ENCODE results near the gene TNFRSF21. TPM values are rescaled to one million over a fixed set of nuclear protein-coding genes. Genes with fewer than 3 reads are reported as not detected.

TNFRSF21 gene
- total RNA-seq, 1 donor from 2014 or later: 1.8 TPM

DNA sequence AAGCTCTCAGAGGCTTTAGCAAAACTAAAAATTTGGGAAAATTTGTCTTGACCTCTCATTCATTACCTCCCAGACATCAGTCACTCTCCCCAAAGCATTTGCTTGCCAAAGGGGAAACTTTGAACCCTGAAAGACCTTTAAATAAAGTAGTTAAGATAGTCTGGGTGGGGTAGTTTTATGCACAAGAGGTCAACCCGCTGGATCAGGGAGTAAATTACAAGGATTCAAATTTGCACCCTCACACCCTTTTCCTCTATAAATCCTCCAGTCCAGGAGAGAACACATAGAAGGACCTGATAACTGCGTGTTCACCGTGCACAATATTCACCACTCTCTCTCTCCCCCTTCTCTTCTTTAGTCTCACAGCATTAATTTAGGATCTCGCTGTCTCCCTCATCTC is 36.1 kb upstream of the TNFRSF21 start:
- no peaks in the 10 kb centered on the region for H3K9me3 ChIP-seq
- TF ChIP-seq, protein P1, sequence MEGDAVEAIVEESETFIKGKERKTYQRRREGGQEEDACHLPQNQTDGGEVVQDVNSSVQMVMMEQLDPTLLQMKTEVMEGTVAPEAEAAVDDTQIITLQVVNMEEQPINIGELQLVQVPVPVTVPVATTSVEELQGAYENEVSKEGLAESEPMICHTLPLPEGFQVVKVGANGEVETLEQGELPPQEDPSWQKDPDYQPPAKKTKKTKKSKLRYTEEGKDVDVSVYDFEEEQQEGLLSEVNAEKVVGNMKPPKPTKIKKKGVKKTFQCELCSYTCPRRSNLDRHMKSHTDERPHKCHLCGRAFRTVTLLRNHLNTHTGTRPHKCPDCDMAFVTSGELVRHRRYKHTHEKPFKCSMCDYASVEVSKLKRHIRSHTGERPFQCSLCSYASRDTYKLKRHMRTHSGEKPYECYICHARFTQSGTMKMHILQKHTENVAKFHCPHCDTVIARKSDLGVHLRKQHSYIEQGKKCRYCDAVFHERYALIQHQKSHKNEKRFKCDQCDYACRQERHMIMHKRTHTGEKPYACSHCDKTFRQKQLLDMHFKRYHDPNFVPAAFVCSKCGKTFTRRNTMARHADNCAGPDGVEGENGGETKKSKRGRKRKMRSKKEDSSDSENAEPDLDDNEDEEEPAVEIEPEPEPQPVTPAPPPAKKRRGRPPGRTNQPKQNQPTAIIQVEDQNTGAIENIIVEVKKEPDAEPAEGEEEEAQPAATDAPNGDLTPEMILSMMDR (IDR thresholded peaks at IDR 0.05): no peak
- H3K27ac ChIP-seq: no peak overlapping the region
- intact Hi-C loops (cut with DNase I): no loop called here
- DNase-seq (ENCODE audit: low spot score in 2 of 2): no peak
- no peaks in the 10 kb centered on the region for H3K36me3 ChIP-seq
- H3K27me3 ChIP-seq: no peaks in the 10 kb centered on the region
- no peak overlapping the region for H3K4me3 ChIP-seq
- no peaks in the 10 kb centered on the region for H3K4me1 ChIP-seq

DNA sequence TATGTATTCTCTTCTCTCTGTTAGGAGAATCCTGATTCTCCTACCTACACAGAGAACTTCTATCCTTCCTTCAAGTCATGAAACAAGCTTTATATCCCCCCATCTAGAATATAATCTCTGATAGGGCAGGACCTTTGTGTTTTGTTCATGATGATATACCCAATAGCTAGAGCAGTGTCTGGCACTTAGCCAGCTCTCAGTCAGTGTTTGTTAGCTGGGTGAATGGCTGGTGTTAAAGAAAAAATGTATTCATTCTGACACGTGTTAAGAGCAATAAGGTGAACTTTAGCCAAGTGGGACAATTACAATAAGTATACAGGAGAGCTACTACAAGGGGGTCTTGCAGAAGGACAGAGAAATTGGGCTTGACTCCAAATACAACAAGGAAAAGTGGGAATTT is 34.3 kb upstream of the TNFRSF21 start:
- Histone ChIP-seq H3K36me3 (no peaks in the 10 kb centered on the region), H3K4me3 (no peak overlapping the region), H3K27me3 (no peaks in the 10 kb centered on the region), H3K4me1 (no peaks in the 10 kb centered on the region), H3K27ac (no peak overlapping the region), H3K9me3 (no peaks in the 10 kb centered on the region)
- no peak for DNase-seq (ENCODE audit: low spot score in 2 of 2)
- intact Hi-C loops (cut with DNase I): no loop called here
- TF ChIP-seq, protein P1 (IDR thresholded peaks at IDR 0.05): no peak

DNA sequence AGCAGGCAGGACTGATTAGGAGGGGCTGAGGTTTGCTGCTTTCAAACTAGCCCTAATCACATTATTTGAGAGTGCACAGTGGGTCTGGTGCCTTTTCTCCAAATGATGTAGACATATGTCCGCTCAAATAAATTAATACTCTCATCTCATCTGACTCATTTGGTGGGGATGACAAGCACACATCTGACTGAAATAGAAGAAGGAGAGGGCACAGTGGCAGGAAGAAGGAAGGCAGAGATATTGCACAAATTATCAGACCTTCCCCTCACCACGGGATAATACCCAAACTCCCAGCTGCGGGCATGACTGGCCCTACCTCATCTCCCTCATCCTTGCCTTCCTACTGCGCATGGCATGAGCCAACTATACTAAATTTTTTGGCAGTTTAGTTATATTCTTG is 33.9 kb upstream of the TNFRSF21 start:
- TF ChIP-seq, protein P1 (IDR thresholded peaks at IDR 0.05): no peak
- Histone ChIP-seq H3K27me3 (no peaks in the 10 kb centered on the region), H3K4me1 (no peaks in the 10 kb centered on the region), H3K9me3 (no peaks in the 10 kb centered on the region), H3K4me3 (no peak overlapping the region), H3K27ac (no peak overlapping the region), H3K36me3 (no peaks in the 10 kb centered on the region)
- intact Hi-C loops (cut with DNase I): no loop called here
- DNase-seq (ENCODE audit: low spot score in 2 of 2): no peak

DNA sequence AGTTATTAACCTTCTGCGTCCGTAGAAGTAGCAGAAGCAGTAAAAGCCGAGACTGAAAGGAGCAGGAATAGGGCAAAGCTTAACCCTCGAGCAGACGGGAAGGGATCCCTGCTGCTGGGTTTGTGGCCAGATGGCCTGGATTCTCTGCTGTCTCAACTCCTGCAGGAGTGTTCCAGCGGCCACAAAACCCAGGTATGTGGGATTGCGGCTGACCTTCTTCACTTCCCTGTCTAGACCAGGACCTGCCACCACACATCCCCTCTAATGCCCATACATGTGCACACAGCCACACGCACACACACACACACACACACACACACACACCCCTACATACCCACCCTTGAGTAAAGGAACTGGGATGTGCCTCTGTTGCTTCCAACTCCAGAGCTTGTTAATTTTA is 33.1 kb upstream of the TNFRSF21 start:
- no peaks in the 10 kb centered on the region for H3K9me3 ChIP-seq
- no peak overlapping the region for H3K27ac ChIP-seq
- no peak overlapping the region for H3K4me3 ChIP-seq
- DNase-seq (ENCODE audit: low spot score in 2 of 2): no peak
- H3K36me3 ChIP-seq: no peaks in the 10 kb centered on the region
- intact Hi-C loops (cut with DNase I): no loop called here
- H3K27me3 ChIP-seq: no peaks in the 10 kb centered on the region
- no peaks in the 10 kb centered on the region for H3K4me1 ChIP-seq
- TF ChIP-seq, protein P1 (IDR thresholded peaks at IDR 0.05): no peak

DNA sequence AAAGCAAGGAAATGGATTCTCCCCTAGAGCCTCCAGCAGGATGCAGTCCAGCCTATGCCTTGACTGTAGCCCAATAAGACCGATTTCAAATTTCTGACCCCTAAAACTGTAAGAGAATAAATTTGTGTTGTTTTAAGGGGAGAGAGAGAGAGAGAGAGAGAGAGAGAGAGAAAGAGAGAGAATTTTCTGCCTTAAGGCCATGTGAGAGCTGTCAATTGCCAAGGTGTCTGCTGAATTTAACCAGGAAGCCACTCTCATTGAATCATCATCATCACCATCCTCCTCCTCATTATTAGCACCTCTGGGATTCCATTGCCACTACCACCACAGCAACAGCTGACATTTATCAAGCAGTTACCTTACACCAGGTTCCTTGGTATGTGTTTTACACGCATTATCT is 27.8 kb upstream of the TNFRSF21 start:
- intact Hi-C loops (cut with DNase I): no loop called here
- Histone ChIP-seq H3K27me3 (no peaks in the 10 kb centered on the region), H3K4me1 (no peaks in the 10 kb centered on the region), H3K9me3 (no peaks in the 10 kb centered on the region), H3K4me3 (no peak overlapping the region), H3K36me3 (no peaks in the 10 kb centered on the region), H3K27ac (no peak overlapping the region)
- TF ChIP-seq, protein P1 (IDR thresholded peaks at IDR 0.05): no peak
- DNase-seq (ENCODE audit: low spot score in 2 of 2): no peak

DNA sequence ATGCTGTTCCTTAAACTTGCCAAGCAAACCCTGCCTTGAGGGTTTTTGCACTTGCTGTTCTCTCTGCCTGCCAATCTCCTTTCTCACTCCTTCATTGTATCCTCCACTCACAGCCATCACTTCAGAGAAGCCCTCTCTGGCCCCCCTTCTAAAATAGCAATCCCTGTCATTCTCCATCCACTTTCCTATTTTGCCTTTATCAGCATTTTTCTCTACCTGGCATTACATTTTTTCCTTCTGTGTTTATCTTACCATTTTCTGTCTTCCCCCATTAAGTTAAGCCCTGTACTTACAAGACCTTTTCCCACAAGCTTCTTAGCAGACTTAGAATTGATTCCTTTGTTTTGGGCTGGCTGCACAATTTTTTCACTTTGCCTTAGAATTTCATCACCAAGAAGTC is 26.6 kb upstream of the TNFRSF21 start:
- Histone ChIP-seq H3K4me1 (no peaks in the 10 kb centered on the region), H3K4me3 (no peak overlapping the region), H3K27me3 (no peaks in the 10 kb centered on the region), H3K36me3 (no peaks in the 10 kb centered on the region), H3K9me3 (no peaks in the 10 kb centered on the region), H3K27ac (no peak overlapping the region)
- intact Hi-C loops (cut with DNase I): no loop called here
- no peak for DNase-seq (ENCODE audit: low spot score in 2 of 2)
- TF ChIP-seq, protein P1 (IDR thresholded peaks at IDR 0.05): no peak

Data from ascending aorta (tissue), 2 donors.